K562 (cell line): ENCODE measurements around the gene MINDY4. TPM values are rescaled to one million over a fixed set of nuclear protein-coding genes. Genes with fewer than 3 reads are reported as not detected.

Experiments used
- ATAC-seq: fragments of 200-7000 bp; cut with Tn5 transposase; 3 replicates; pipeline ENCODE4 v1.9.1; 2020; ENCODE audit warnings: moderate library complexity
- BruUV-seq: library from RNA; stranded (reverse); fragments of 400-500 nt; replicated peaks from 2 replicates; lab custom pipeline; 2021; lab: Mats Ljungman, UMichigan
- CTCF ChIA-PET: fragments of 300-600 bp; formaldehyde crosslinking; extraction: SDS; loops from one replicate; lab custom pipeline; 2021; ENCODE audit warnings: low intra/inter-chr PET ratio; lab: Yijun Ruan, JAX
- POLR2A ChIA-PET: fragments of 300-600, 350-650 bp; sonication (Branson Sonifier 250); formaldehyde crosslinking; extraction: SDS; loops from one replicate; lab custom pipeline; 2021; ENCODE audit warnings: antibody characterized with exemption, inconsistent platforms; lab: Yijun Ruan, JAX
- DNase-seq, 4 experiments: peaks; one replicate each; pipeline versions ENCODE4 v3.0.0 to v3.0.0-alpha.2; 2011 to 2018; ENCODE audit warnings: low spot score in 3 of 4, mixed read lengths in 3 of 4; ENCODE audit errors: extremely low read depth in 1 of 4
- FAIRE-seq: peaks from 2 replicates; lab custom pipeline; 2011; peaks lifted over from hg19 to GRCh38; lab: Jason Lieb, UNC
- H2AFZ ChIP-seq: 2 replicates; pipeline ENCODE4 v1.6.0; 2011; ENCODE audit warnings: low read depth, low read length, control low read depth, inconsistent platforms
- H3K27ac ChIP-seq: fragments of 200-600 bp; 3 replicates; pipeline ENCODE4 v1.8.0; 2011; ENCODE audit warnings: low read depth, mild to moderate bottlenecking, control low read depth, inconsistent platforms, low read length, moderate library complexity, mixed read lengths; ENCODE audit errors: extremely low read depth
- H3K27me3 ChIP-seq, 2 experiments: fragments of 300-600 bp in 1 of 2; 2 replicates in 1 of 2; 3 replicates in 1 of 2; pipeline versions ENCODE4 v1.6.0 to v1.8.0; 2011; ENCODE audit warnings: inconsistent platforms in 2 of 2, low read length in 2 of 2, mild to moderate bottlenecking in 1 of 2, mixed read lengths in 1 of 2, moderate library complexity in 1 of 2; ENCODE audit not compliant: control insufficient read depth in 2 of 2, insufficient read depth in 2 of 2
- H3K36me3 ChIP-seq: fragments of 300-600 bp; 3 replicates; pipeline ENCODE4 v1.8.0; 2011; ENCODE audit warnings: mild to moderate bottlenecking, low read length, inconsistent platforms; ENCODE audit not compliant: control insufficient read depth, insufficient read depth
- H3K4me1 ChIP-seq, 2 experiments: fragments of 200-600 bp in 1 of 2; replicated peaks in 1 of 2; 2 replicates in 1 of 2; 3 replicates in 1 of 2; pipeline versions ENCODE4 v1.5.1 to v1.8.0; 2011; ENCODE audit warnings: inconsistent platforms in 2 of 2, low read length in 2 of 2, mild to moderate bottlenecking in 1 of 2, mixed read lengths in 1 of 2, moderate library complexity in 1 of 2; ENCODE audit not compliant: control insufficient read depth in 2 of 2, insufficient read depth in 2 of 2
- H3K4me2 ChIP-seq: 2 replicates; pipeline ENCODE4 v1.6.1; 2011; ENCODE audit warnings: low read length, control low read depth, inconsistent platforms, mixed read lengths; ENCODE audit not compliant: insufficient read depth
- H3K4me3 ChIP-seq: fragments of 200-600 bp; sonication (generic), shearing (Covaris generic); 2 replicates; pipeline ENCODE4 v1.5.1; 2016; ENCODE audit warnings: control low read depth, inconsistent platforms
- H3K79me2 ChIP-seq: fragments of 200-600 bp; 3 replicates; pipeline ENCODE4 v1.8.0; 2011; ENCODE audit warnings: low read length, inconsistent platforms; ENCODE audit not compliant: control insufficient read depth, insufficient read depth
- H3K9ac ChIP-seq, 2 experiments: 2 replicates each; pipeline versions ENCODE4 v1.6.0 to v1.6.1; 2011; ENCODE audit warnings: low read depth in 2 of 2, low read length in 2 of 2, control low read depth in 1 of 2, inconsistent platforms in 1 of 2, mild to moderate bottlenecking in 1 of 2, mixed read lengths in 1 of 2; ENCODE audit not compliant: insufficient read depth in 1 of 2
- H3K9me1 ChIP-seq: one replicate; pipeline ENCODE4 v1.6.0; 2011; ENCODE audit warnings: inconsistent platforms, mild to moderate bottlenecking, low read length, moderate library complexity; ENCODE audit not compliant: control insufficient read depth, insufficient read depth
- H3K9me3 ChIP-seq: replicated peaks from 2 replicates; pipeline ENCODE4 v1.5.1; 2011; ENCODE audit warnings: low read depth, low read length, inconsistent platforms; ENCODE audit not compliant: control insufficient read depth, insufficient read depth
- H4K20me1 ChIP-seq: replicated peaks from 2 replicates; pipeline ENCODE4 v1.6.1; 2011; ENCODE audit warnings: low read length, inconsistent platforms, mixed read lengths; ENCODE audit not compliant: control insufficient read depth, insufficient read depth
- IRF2 ChIP-seq: sonication (generic); formaldehyde crosslinking; IDR thresholded peaks from 2 replicates; pipeline ENCODE4 v1.8.1; 2022; ENCODE audit warnings: mild to moderate bottlenecking, missing genetic modification reagents
- MLLT1 ChIP-seq, 2 experiments: fragments of 450-650 bp; IDR thresholded peaks; 2 replicates each; pipeline ENCODE4 v1.6.1; 2016
- ZEB2 ChIP-seq: fragments of 450-650 bp; IDR thresholded peaks from 2 replicates; pipeline ENCODE4 v1.6.1; 2016
- in situ Hi-C: fragments of 300-500 bp; cut with MboI; formaldehyde crosslinking; loops from 4 replicates; pipeline ENCODE4 v1.15.0; 2018; ENCODE audit warnings: inconsistent platforms, mixed read lengths
- intact Hi-C: fragments of 100-400 bp; cut with micrococcal nuclease; formaldehyde crosslinking; loops from 2 replicates; pipeline ENCODE4 v1.14.2; 2022
- polyA plus RNA-seq, 8 experiments: library from polyadenylated mRNA; depleted of rRNA in 4 of 8; stranded (reverse) in 5 of 8; unstranded in 3 of 8; fragments of >200 nt; fragmentation: Nextera tagmentation in 2 of 8; fragmentation: Illumina TruSeq in 1 of 8; extraction: Ambion mirVana in 2 of 8; extraction: Trizol in 1 of 8; gene quantifications; 2 replicates each; pipeline versions ENCODE4 v1.2.1 to v1.2.3, GENCODE V29; 2011 to 2014; ENCODE audit warnings: inconsistent platforms in 1 of 8, missing spikeins in 1 of 8
- total RNA-seq, 7 experiments: library from RNA; depleted of rRNA in 6 of 7; stranded (reverse); fragments of >200 nt in 6 of 7; fragmentation: Illumina TruSeq in 2 of 7; extraction: Trizol in 2 of 7; gene quantifications; 2 replicates each; pipeline versions ENCODE4 v1.2.1 to v1.2.3, GENCODE V29; 2011 to 2021; ENCODE audit warnings: low replicate concordance in 1 of 7
- TF ChIP-seq, protein P1 (sequence below): IDR thresholded peaks from 3 replicates; pipeline ENCODE4 v1.6.1; 2011; ENCODE audit warnings: borderline replicate concordance, mild to moderate bottlenecking; ENCODE audit not compliant: insufficient read length, insufficient read depth

The MINDY4 gene
- total and polyA plus RNA-seq, 9 of the 15 experiments (the other 6 are each of a cell fraction or from before 2014, with no cell fraction given), result 2.1 to 16.7 (median 11.0) TPM

- ATAC-seq (peak; percentile 6; the same call in 1 of the 3 replicates), FAIRE-seq (no peak), DNase-seq (no peak)
- Histone ChIP-seq H3K27me3 (no peaks in the 10 kb centered on the region), H3K27ac (no peak overlapping the region), H3K79me2 (no peaks in the 10 kb centered on the region), H3K9me1 (no peaks in the 10 kb centered on the region), H3K9me3 (no peaks in the 10 kb centered on the region), H3K9ac (peak overlapping the region in 1 of 2 experiments; percentile 50; a peak in 1 of 4 replicates), H3K4me1 (peaks cover 0 to 33% of the 10 kb centered on the region in 2 experiments; a peak in 3 of 5 replicates), H3K4me2 (no peak overlapping the region), H4K20me1 (no peaks in the 10 kb centered on the region), H3K4me3 (no peak overlapping the region), H3K36me3 (no peaks in the 10 kb centered on the region), H2AFZ (no peak overlapping the region)
- CTCF ChIA-PET, result no interaction called here
- intact Hi-C loops (no loop called here), in situ Hi-C loops (no loop called here)
- TF ChIP-seq IRF2 (CRISPR knock-in tag), result no peak
- TF ChIP-seq MLLT1 (IDR thresholded peaks at IDR 0.05), result no peak
- TF ChIP-seq ZEB2, result no peak
- TF ChIP-seq, protein P1, sequence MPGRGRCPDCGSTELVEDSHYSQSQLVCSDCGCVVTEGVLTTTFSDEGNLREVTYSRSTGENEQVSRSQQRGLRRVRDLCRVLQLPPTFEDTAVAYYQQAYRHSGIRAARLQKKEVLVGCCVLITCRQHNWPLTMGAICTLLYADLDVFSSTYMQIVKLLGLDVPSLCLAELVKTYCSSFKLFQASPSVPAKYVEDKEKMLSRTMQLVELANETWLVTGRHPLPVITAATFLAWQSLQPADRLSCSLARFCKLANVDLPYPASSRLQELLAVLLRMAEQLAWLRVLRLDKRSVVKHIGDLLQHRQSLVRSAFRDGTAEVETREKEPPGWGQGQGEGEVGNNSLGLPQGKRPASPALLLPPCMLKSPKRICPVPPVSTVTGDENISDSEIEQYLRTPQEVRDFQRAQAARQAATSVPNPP, result no peak
- no TSS peak for BruUV-seq
- POLR2A ChIA-PET, result interaction anchor here (0.6 to 0.9 kb wide), 3 partner anchors 17 to 69 kb away, joined by 3 read pairs; no protein-coding TSS in a partner anchor
Measured at GRCh38 chr7:30936650-30937245, 165.5 kb downstream of the MINDY4 start.
